GM21737 (cell line): ENCODE results near the gene HS3ST5.
"Not testable (repeated sequence)": the region's sequence is repeated elsewhere in the genome, so short reads cannot be mapped to it uniquely, and the experiment has no call there.

Experiments used
- ATAC-seq: cut with Tn5 transposase; IDR thresholded peaks from one replicate; pipeline ENCODE4 v1.9.1; 2021; ENCODE audit warnings: mild to moderate bottlenecking, moderate library complexity; ENCODE audit not compliant: unreplicated experiment

HS3ST5 gene

GRCh38 chr6:114061741-114062140 lies 281.1 kb downstream of the HS3ST5 start:
- no peak for ATAC-seq

- no peak for ATAC-seq
Measured at GRCh38 chr6:114061116-114061515, 281.7 kb downstream of the HS3ST5 start.

- no peak for ATAC-seq
Measured at GRCh38 chr6:114058435-114058834, 284.4 kb downstream of the HS3ST5 start.

GRCh38 chr6:114055763-114056162 lies 287.1 kb downstream of the HS3ST5 start:
- no peak for ATAC-seq

GRCh38 chr6:114055349-114055748 lies 287.5 kb downstream of the HS3ST5 start:
- no peak for ATAC-seq

GRCh38 chr6:114053791-114054190 lies 289.0 kb downstream of the HS3ST5 start:
- no peak for ATAC-seq

- no peak for ATAC-seq
Measured at GRCh38 chr6:114052141-114052540, 290.7 kb downstream of the HS3ST5 start.

GRCh38 chr6:114051031-114051430 lies 291.8 kb downstream of the HS3ST5 start:
- no peak for ATAC-seq

GRCh38 chr6:114049367-114049966 lies 293.4 kb downstream of the HS3ST5 start:
- no peak for ATAC-seq

GRCh38 chr6:114044566-114044965 lies 298.3 kb downstream of the HS3ST5 start:
- not testable (repeated sequence) for ATAC-seq

GRCh38 chr6:114042267-114043016 lies 300.4 kb downstream of the HS3ST5 start:
- no peak for ATAC-seq

- ATAC-seq: no peak
Measured at GRCh38 chr6:114040871-114041270, 302.0 kb downstream of the HS3ST5 start.

- no peak for ATAC-seq
Measured at GRCh38 chr6:114039841-114040240, 303.0 kb downstream of the HS3ST5 start.

- ATAC-seq: no peak
Measured at GRCh38 chr6:114033606-114034005, 309.2 kb downstream of the HS3ST5 start.

- no peak for ATAC-seq
Measured at GRCh38 chr6:114032721-114033120, 310.1 kb downstream of the HS3ST5 start.

GRCh38 chr6:114030767-114031166 lies 312.1 kb downstream of the HS3ST5 start:
- no peak for ATAC-seq

- ATAC-seq: no peak
Measured at GRCh38 chr6:114024746-114025145, 318.1 kb downstream of the HS3ST5 start.

GRCh38 chr6:114020196-114020595 lies 322.6 kb downstream of the HS3ST5 start:
- ATAC-seq: no peak

- not testable (repeated sequence) for ATAC-seq
Measured at GRCh38 chr6:114017146-114017545, 325.7 kb downstream of the HS3ST5 start.

- not testable (repeated sequence) for ATAC-seq
Measured at GRCh38 chr6:114014106-114014505, 328.7 kb downstream of the HS3ST5 start.

- ATAC-seq: not testable (repeated sequence)
Measured at GRCh38 chr6:114011486-114011885, 331.3 kb downstream of the HS3ST5 start.

GRCh38 chr6:114010540-114010939 lies 332.3 kb downstream of the HS3ST5 start:
- ATAC-seq: no peak
